Loucy (cell line): Measurements from ENCODE around the gene SECISBP2L.

Experiments used
- EZH2phosphoT487 ChIP-seq: fragments of 200-600 bp; IDR thresholded peaks from 2 replicates; pipeline ENCODE4 v1.6.1; 2018; ENCODE audit warnings: antibody characterized with exemption, mild to moderate bottlenecking, moderate library complexity, borderline replicate concordance
- TF ChIP-seq, protein P1 (sequence below): fragments of 200-600 bp; sonication (generic); conservative IDR thresholded peaks from 2 replicates; pipeline ENCODE4 v1.5.1; 2014; ENCODE audit warnings: mild to moderate bottlenecking, antibody characterized with exemption, low read length

DNA sequence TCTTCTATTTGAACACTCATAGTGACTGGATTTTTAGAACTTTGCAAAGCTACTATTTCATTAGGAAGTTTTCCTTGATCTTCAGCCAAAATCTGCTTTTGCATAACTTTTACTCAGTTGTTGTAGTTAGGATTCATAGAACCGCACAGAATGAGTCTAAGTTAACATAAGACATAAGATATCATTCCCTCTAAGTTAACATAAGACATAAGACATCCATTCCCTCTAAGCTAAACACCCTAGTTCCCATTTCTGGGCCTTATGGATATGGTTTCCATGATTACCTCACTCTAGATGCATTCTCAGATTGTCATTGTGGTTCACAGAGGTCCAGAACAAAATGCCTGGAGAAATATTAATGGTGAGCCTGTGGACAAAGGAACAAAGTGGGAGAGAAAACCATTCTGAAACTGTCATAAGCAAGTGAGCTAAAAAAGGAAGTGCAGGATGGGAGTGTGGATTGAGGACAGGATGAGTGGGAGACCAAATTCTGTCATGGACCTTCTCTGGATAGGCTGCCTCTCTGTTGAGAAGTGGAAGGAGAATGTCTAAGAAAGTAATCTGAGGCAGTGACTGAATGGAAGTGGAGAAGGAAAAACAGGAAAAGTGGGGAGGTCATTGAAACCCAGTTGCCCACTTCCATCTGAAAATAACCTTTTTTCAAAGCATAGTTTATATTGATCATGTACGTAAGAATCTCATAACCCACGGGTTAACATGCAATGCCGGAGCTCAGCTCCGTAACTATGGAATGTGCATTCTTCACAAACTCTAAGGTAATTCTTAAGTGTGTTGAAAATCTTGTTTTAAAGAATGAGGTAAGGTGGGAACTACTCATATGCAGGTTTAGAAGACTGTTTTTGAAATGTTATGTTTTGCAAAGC lies 37.4 kb upstream of the SECISBP2L start:
- TF ChIP-seq, protein P1, sequence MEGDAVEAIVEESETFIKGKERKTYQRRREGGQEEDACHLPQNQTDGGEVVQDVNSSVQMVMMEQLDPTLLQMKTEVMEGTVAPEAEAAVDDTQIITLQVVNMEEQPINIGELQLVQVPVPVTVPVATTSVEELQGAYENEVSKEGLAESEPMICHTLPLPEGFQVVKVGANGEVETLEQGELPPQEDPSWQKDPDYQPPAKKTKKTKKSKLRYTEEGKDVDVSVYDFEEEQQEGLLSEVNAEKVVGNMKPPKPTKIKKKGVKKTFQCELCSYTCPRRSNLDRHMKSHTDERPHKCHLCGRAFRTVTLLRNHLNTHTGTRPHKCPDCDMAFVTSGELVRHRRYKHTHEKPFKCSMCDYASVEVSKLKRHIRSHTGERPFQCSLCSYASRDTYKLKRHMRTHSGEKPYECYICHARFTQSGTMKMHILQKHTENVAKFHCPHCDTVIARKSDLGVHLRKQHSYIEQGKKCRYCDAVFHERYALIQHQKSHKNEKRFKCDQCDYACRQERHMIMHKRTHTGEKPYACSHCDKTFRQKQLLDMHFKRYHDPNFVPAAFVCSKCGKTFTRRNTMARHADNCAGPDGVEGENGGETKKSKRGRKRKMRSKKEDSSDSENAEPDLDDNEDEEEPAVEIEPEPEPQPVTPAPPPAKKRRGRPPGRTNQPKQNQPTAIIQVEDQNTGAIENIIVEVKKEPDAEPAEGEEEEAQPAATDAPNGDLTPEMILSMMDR, result no peak
- TF ChIP-seq EZH2phosphoT487, result no peak
